ENCODE measurements around the gene NPAS3. TPM values are rescaled to one million over a fixed set of nuclear protein-coding genes. Genes with fewer than 3 reads are reported as not detected.

Gene NPAS3
- total RNA-seq, 1 donor from 2014 or later = 2.4 TPM

DNA sequence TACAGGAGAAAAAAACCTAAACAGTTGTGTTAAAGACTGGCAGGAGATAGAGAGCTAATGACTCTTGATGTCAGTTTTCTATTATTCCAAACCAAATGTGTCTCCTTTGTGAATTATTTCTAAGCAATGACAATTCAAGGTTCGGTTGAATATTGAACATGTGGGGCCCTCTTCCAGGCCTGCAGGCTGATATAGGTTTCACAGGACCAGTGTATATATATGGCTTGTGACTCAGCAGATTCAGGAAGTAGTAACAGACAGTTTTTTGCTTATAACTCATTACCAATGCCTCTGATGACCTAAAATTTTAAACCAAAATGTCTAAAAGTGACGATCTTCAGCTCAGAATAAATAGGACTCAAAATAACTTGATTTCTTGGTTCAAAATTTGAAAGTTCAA lies 33.7 kb upstream of the NPAS3 start:
- Mint-ChIP-seq H3K4me1 (ENCODE audit: low read depth, unreplicated experiment) (no peaks in the 10 kb centered on the region), H3K9me3 (ENCODE audit: unreplicated experiment) (no peaks in the 10 kb centered on the region), H3K27me3 (ENCODE audit: unreplicated experiment) (peaks cover 2% of the 10 kb centered on the region), H3K4me3 (ENCODE audit: unreplicated experiment) (no peak overlapping the region), H3K27ac (ENCODE audit: unreplicated experiment) (no peak overlapping the region), H3K36me3 (ENCODE audit: unreplicated experiment) (no peaks in the 10 kb centered on the region)
- DNase-seq = no peak
- TF ChIP-seq, protein P1, sequence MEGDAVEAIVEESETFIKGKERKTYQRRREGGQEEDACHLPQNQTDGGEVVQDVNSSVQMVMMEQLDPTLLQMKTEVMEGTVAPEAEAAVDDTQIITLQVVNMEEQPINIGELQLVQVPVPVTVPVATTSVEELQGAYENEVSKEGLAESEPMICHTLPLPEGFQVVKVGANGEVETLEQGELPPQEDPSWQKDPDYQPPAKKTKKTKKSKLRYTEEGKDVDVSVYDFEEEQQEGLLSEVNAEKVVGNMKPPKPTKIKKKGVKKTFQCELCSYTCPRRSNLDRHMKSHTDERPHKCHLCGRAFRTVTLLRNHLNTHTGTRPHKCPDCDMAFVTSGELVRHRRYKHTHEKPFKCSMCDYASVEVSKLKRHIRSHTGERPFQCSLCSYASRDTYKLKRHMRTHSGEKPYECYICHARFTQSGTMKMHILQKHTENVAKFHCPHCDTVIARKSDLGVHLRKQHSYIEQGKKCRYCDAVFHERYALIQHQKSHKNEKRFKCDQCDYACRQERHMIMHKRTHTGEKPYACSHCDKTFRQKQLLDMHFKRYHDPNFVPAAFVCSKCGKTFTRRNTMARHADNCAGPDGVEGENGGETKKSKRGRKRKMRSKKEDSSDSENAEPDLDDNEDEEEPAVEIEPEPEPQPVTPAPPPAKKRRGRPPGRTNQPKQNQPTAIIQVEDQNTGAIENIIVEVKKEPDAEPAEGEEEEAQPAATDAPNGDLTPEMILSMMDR (IDR thresholded peaks at IDR 0.05; ENCODE audit: partially characterized antibody, unreplicated experiment) = no peak

- TF ChIP-seq, protein P1 (IDR thresholded peaks at IDR 0.05; ENCODE audit: partially characterized antibody, unreplicated experiment) = no peak
- Mint-ChIP-seq H3K4me3 (ENCODE audit: unreplicated experiment) (no peak overlapping the region), H3K4me1 (ENCODE audit: low read depth, unreplicated experiment) (no peaks in the 10 kb centered on the region), H3K36me3 (ENCODE audit: unreplicated experiment) (no peaks in the 10 kb centered on the region), H3K27ac (ENCODE audit: unreplicated experiment) (no peak overlapping the region), H3K27me3 (ENCODE audit: unreplicated experiment) (peaks cover 2% of the 10 kb centered on the region), H3K9me3 (ENCODE audit: unreplicated experiment) (no peaks in the 10 kb centered on the region)
- no peak for DNase-seq
Measured at GRCh38 chr14:32906672-32907071, 32.0 kb upstream of the NPAS3 start.

- Mint-ChIP-seq H3K4me3 (ENCODE audit: unreplicated experiment) (no peak overlapping the region), H3K36me3 (ENCODE audit: unreplicated experiment) (no peaks in the 10 kb centered on the region), H3K9me3 (ENCODE audit: unreplicated experiment) (no peaks in the 10 kb centered on the region), H3K27me3 (ENCODE audit: unreplicated experiment) (peaks cover 2% of the 10 kb centered on the region), H3K27ac (ENCODE audit: unreplicated experiment) (no peak overlapping the region), H3K4me1 (ENCODE audit: low read depth, unreplicated experiment) (no peaks in the 10 kb centered on the region)
- no peak for DNase-seq
- TF ChIP-seq, protein P1 (IDR thresholded peaks at IDR 0.05; ENCODE audit: partially characterized antibody, unreplicated experiment) = no peak
Measured at GRCh38 chr14:32908196-32909084, 30.2 kb upstream of the NPAS3 start.

DNA sequence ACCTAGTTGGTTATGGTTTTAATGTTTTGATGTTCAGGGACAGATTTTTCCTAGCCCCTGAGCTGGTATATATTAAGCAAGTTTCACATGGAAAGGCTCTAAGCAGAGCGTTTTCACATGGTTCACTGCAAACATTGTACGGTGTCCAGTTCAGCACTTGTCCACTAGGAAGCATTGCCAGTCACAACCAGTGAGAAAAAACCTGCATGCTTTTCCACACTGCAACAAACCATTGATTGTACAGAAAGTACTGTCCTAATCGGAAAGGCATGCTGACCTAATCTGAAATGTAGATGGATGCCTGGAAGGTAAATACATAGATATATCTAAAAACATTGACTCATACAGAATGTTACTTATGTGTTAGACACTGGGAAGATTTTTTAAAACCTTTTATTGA lies 25.0 kb upstream of the NPAS3 start:
- Mint-ChIP-seq H3K4me1 (ENCODE audit: low read depth, unreplicated experiment) (no peaks in the 10 kb centered on the region), H3K27me3 (ENCODE audit: unreplicated experiment) (no peaks in the 10 kb centered on the region), H3K27ac (ENCODE audit: unreplicated experiment) (no peak overlapping the region), H3K9me3 (ENCODE audit: unreplicated experiment) (no peaks in the 10 kb centered on the region), H3K36me3 (ENCODE audit: unreplicated experiment) (no peaks in the 10 kb centered on the region), H3K4me3 (ENCODE audit: unreplicated experiment) (no peak overlapping the region)
- TF ChIP-seq, protein P1 (IDR thresholded peaks at IDR 0.05; ENCODE audit: partially characterized antibody, unreplicated experiment) = peak; percentile 26
- no peak for DNase-seq

- Mint-ChIP-seq H3K27me3 (ENCODE audit: unreplicated experiment) (no peaks in the 10 kb centered on the region), H3K36me3 (ENCODE audit: unreplicated experiment) (no peaks in the 10 kb centered on the region), H3K9me3 (ENCODE audit: unreplicated experiment) (peaks cover under 1% of the 10 kb centered on the region), H3K4me1 (ENCODE audit: low read depth, unreplicated experiment) (no peaks in the 10 kb centered on the region), H3K27ac (ENCODE audit: unreplicated experiment) (no peak overlapping the region), H3K4me3 (ENCODE audit: unreplicated experiment) (no peak overlapping the region)
- no peak for DNase-seq
- TF ChIP-seq, protein P1 (IDR thresholded peaks at IDR 0.05; ENCODE audit: partially characterized antibody, unreplicated experiment) = no peak
Measured at GRCh38 chr14:32914391-32914790, 24.3 kb upstream of the NPAS3 start.

Data from glutamatergic neuron (in vitro differentiated cells).